SK-N-SH (cell line): ENCODE results near the gene SAE1. TPM values are rescaled to one million over a fixed set of nuclear protein-coding genes. Genes with fewer than 3 reads are reported as not detected.
A peak's percentile ranks its signal among the peaks of the same experiment; 100 is the strongest.

Experiments used
- CTCF ChIA-PET: fragments of 300-600, 350-600 bp; formaldehyde crosslinking; extraction: SDS; loops from one replicate; lab custom pipeline; 2021; lab: Yijun Ruan, JAX
- POLR2A ChIA-PET: fragments of 350-600 bp; sonication (Branson Sonifier 250); formaldehyde crosslinking; extraction: SDS; loops from one replicate; lab custom pipeline; 2020; ENCODE audit warnings: antibody characterized with exemption, inconsistent platforms; lab: Yijun Ruan, JAX
- DNase-seq: peaks from one replicate; pipeline ENCODE4 v3.0.0; 2012
- H2AFZ ChIP-seq: fragments of 200-600 bp; sonication (generic); 2 replicates; pipeline ENCODE4 v1.8.1; 2016; ENCODE audit warnings: antibody characterized with exemption, mild to moderate bottlenecking, low read depth
- H3F3A ChIP-seq: fragments of 200-600 bp; sonication (generic); replicated peaks from 2 replicates; pipeline ENCODE3; 2016; ENCODE audit warnings: antibody characterized with exemption, mild to moderate bottlenecking; ENCODE audit not compliant: insufficient read depth
- H3K27ac ChIP-seq, 2 experiments: fragments of 200-500 bp in 1 of 2; fragments of 200-600 bp in 1 of 2; sonication (Bioruptor generic) in 1 of 2; sonication (generic), shearing (Covaris generic) in 1 of 2; 2 replicates each; pipeline versions ENCODE4 v1.5.1 to v1.6.1; 2014 to 2016; ENCODE audit warnings: low read depth in 2 of 2, inconsistent platforms in 1 of 2, low read length in 1 of 2, mild to moderate bottlenecking in 1 of 2, mixed read lengths in 1 of 2
- H3K27me3 ChIP-seq: fragments of 200-600 bp; sonication (generic), shearing (Covaris generic); 2 replicates; pipeline ENCODE4 v1.6.1; 2016; ENCODE audit warnings: mixed run types; ENCODE audit not compliant: insufficient read depth
- H3K36me3 ChIP-seq, 2 experiments: fragments of 200-500 bp in 1 of 2; fragments of 200-600 bp in 1 of 2; sonication (Bioruptor generic) in 1 of 2; sonication (generic) in 1 of 2; replicated peaks in 1 of 2; 2 replicates each; pipeline versions ENCODE3 to v1.5.1; 2014 to 2016; ENCODE audit warnings: low read length in 1 of 2, mild to moderate bottlenecking in 1 of 2; ENCODE audit not compliant: insufficient read depth in 2 of 2, control insufficient read depth in 1 of 2
- H3K4me1 ChIP-seq, 2 experiments: fragments of 200-500 bp in 1 of 2; fragments of 200-600 bp in 1 of 2; sonication (Bioruptor generic) in 1 of 2; sonication (generic), shearing (Covaris generic) in 1 of 2; 2 replicates each; pipeline versions ENCODE4 v1.5.1 to v1.6.1; 2014 to 2016; ENCODE audit warnings: low read depth in 1 of 2, low read length in 1 of 2, mixed run types in 1 of 2; ENCODE audit not compliant: insufficient read depth in 2 of 2, control insufficient read depth in 1 of 2
- H3K4me2 ChIP-seq: fragments of 200-600 bp; sonication (generic), shearing (Covaris generic); 2 replicates; pipeline ENCODE4 v1.6.1; 2017; ENCODE audit warnings: mixed run types
- H3K4me3 ChIP-seq, 2 experiments: fragments of 200-500 bp in 1 of 2; fragments of 200-600 bp in 1 of 2; sonication (Bioruptor generic) in 1 of 2; sonication (generic), shearing (Covaris generic) in 1 of 2; 2 replicates each; pipeline versions ENCODE4 v1.5.1 to v1.8.1; 2014 to 2016; ENCODE audit warnings: low read depth in 2 of 2, inconsistent platforms in 1 of 2, low read length in 1 of 2, mild to moderate bottlenecking in 1 of 2, mixed read lengths in 1 of 2, moderate library complexity in 1 of 2
- H3K79me2 ChIP-seq: fragments of 200-600 bp; sonication (generic); 2 replicates; pipeline ENCODE4 v1.8.1; 2017; ENCODE audit warnings: mild to moderate bottlenecking; ENCODE audit not compliant: insufficient read depth
- H3K9ac ChIP-seq: fragments of 200-600 bp; sonication (generic); 2 replicates; pipeline ENCODE4 v1.6.1; 2017; ENCODE audit warnings: mixed run types
- H3K9me2 ChIP-seq: fragments of 200-600 bp; sonication (generic); 2 replicates; pipeline ENCODE4 v1.6.1; 2017; ENCODE audit warnings: mixed run types
- H3K9me3 ChIP-seq: fragments of 200-600 bp; sonication (generic); 2 replicates; pipeline ENCODE4 v1.6.1; 2017; ENCODE audit warnings: mixed run types, mild to moderate bottlenecking, moderate library complexity
- H4K20me1 ChIP-seq: fragments of 200-600 bp; sonication (generic); 2 replicates; pipeline ENCODE4 v1.6.1; 2017; ENCODE audit warnings: mild to moderate bottlenecking, mixed run types; ENCODE audit not compliant: insufficient read depth
- GATA2 ChIP-seq: sonication (generic); formaldehyde crosslinking; IDR thresholded peaks from 2 replicates; pipeline ENCODE4 v1.5.0; 2020; ENCODE audit warnings: mild to moderate bottlenecking, missing genetic modification reagents
- JUND ChIP-seq: IDR thresholded peaks from 2 replicates; pipeline ENCODE4 v1.4.0; 2012
- MXI1 ChIP-seq: IDR thresholded peaks from 2 replicates; pipeline ENCODE4 v1.6.1; 2012; ENCODE audit warnings: mild to moderate bottlenecking, low read depth, low read length, improper control_type of control experiment
- NRF1 ChIP-seq: IDR thresholded peaks from 2 replicates; pipeline ENCODE4 v1.6.1; 2012; ENCODE audit warnings: low read depth, mild to moderate bottlenecking, low read length
- RAD21 ChIP-seq: IDR thresholded peaks from 2 replicates; pipeline ENCODE4 v1.6.1; 2012; ENCODE audit warnings: mild to moderate bottlenecking, low read length
- SMC3 ChIP-seq: IDR thresholded peaks from 2 replicates; pipeline ENCODE4 v1.6.1; 2012; ENCODE audit warnings: low read depth, low read length, improper control_type of control experiment
- WGBS: methylation state at CpG from one replicate; pipeline ENCODE4 v1.1.6; 2017; ENCODE audit warnings: low lambda C conversion rate; 5-methylcytosine and 5-hydroxymethylcytosine counted together
- polyA plus RNA-seq, 3 experiments: library from polyadenylated mRNA; depleted of rRNA; stranded (reverse); fragments of >200 nt; gene quantifications; 2 replicates each; pipeline ENCODE4 v1.2.3, GENCODE V29; 2012
- TF ChIP-seq, protein P1 (sequence below): fragments of 150-350 bp; IDR thresholded peaks from 2 replicates; pipeline ENCODE4 v1.6.1; 2016; ENCODE audit warnings: mild to moderate bottlenecking, low read depth, low read length
- TF ChIP-seq, protein P2 (sequence below): IDR thresholded peaks from 2 replicates; pipeline ENCODE4 v1.4.0; 2012; ENCODE audit warnings: low read depth
- TF ChIP-seq, protein P3 (sequence below): IDR thresholded peaks from 2 replicates; pipeline ENCODE4 v1.4.0; 2012; ENCODE audit warnings: low read depth, borderline replicate concordance

SAE1 gene
- polyA plus RNA-seq, 1 of the 3 experiments (the other 2 are of a cell fraction): 123 TPM

DNA sequence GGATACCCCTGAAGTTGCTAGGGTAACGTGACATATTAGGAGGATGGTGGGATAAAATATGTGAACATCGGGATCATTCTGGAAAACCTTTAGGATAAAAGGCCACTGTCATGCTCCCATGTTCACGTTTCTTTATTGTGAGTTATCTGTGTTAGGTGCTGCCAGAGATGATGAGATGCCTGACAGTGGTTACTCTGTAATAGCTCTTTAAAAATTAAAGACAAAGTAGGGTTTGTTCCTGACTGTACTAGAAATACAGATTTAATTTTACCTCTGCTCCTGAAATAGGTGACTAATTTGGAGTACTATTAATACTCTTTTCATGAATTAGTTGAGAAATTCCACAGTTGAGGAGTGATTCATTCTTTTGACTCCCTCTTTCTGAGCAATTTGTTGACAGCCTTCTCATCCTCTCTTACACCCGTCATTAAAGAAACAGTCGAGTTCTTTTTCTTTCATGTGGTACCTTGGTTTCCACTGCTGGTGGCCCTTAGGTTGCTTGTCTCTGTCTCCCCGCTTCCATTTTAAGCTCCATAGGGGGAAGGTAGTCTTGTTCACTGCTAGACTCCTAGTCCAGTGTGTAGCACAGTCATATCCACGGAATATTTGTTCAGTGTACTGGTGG is 28.4 kb downstream of the SAE1 start:
- Histone ChIP-seq H3K9ac (no peak overlapping the region), H3K36me3 (peaks cover 37 to 46% of the 10 kb centered on the region in 2 experiments), H3K4me2 (no peak overlapping the region), H3K4me3 (no peak overlapping the region), H3K9me3 (no peaks in the 10 kb centered on the region), H3K79me2 (peaks cover 87% of the 10 kb centered on the region), H3K27ac (peak overlapping the region in 1 of 2 experiments; percentile 52; a peak in 1 of 4 replicates), H2AFZ (no peak overlapping the region), H3K9me2 (no peaks in the 10 kb centered on the region), H3F3A (peaks cover 31% of the 10 kb centered on the region), H4K20me1 (peaks cover 8% of the 10 kb centered on the region; the same call in 1 of the 2 replicates), H3K27me3 (no peaks in the 10 kb centered on the region), H3K4me1 (peaks cover 11 to 19% of the 10 kb centered on the region in 2 experiments)
- ChIA-PET POLR2A (no interaction called here), CTCF (interaction anchor here (0.6 to 8.7 kb wide), 6 partner anchors 9 to 87 kb away, joined by 3 to 84 read pairs (median 9); no protein-coding TSS in a partner anchor)
- 87% methylated on average over 7 of the region's 7 CpGs for WGBS
- TF ChIP-seq, protein P1, sequence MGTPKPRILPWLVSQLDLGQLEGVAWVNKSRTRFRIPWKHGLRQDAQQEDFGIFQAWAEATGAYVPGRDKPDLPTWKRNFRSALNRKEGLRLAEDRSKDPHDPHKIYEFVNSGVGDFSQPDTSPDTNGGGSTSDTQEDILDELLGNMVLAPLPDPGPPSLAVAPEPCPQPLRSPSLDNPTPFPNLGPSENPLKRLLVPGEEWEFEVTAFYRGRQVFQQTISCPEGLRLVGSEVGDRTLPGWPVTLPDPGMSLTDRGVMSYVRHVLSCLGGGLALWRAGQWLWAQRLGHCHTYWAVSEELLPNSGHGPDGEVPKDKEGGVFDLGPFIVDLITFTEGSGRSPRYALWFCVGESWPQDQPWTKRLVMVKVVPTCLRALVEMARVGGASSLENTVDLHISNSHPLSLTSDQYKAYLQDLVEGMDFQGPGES: no peak
- TF ChIP-seq, protein P2, sequence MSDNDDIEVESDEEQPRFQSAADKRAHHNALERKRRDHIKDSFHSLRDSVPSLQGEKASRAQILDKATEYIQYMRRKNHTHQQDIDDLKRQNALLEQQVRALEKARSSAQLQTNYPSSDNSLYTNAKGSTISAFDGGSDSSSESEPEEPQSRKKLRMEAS: no peak
- TF ChIP-seq JUND: no peak
- TF ChIP-seq GATA2 (CRISPR knock-in tag): no peak
- TF ChIP-seq, protein P3, sequence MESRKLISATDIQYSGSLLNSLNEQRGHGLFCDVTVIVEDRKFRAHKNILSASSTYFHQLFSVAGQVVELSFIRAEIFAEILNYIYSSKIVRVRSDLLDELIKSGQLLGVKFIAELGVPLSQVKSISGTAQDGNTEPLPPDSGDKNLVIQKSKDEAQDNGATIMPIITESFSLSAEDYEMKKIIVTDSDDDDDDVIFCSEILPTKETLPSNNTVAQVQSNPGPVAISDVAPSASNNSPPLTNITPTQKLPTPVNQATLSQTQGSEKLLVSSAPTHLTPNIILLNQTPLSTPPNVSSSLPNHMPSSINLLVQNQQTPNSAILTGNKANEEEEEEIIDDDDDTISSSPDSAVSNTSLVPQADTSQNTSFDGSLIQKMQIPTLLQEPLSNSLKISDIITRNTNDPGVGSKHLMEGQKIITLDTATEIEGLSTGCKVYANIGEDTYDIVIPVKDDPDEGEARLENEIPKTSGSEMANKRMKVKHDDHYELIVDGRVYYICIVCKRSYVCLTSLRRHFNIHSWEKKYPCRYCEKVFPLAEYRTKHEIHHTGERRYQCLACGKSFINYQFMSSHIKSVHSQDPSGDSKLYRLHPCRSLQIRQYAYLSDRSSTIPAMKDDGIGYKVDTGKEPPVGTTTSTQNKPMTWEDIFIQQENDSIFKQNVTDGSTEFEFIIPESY: no peak
- TF ChIP-seq SMC3: no peak
- DNase-seq: no peak

DNA sequence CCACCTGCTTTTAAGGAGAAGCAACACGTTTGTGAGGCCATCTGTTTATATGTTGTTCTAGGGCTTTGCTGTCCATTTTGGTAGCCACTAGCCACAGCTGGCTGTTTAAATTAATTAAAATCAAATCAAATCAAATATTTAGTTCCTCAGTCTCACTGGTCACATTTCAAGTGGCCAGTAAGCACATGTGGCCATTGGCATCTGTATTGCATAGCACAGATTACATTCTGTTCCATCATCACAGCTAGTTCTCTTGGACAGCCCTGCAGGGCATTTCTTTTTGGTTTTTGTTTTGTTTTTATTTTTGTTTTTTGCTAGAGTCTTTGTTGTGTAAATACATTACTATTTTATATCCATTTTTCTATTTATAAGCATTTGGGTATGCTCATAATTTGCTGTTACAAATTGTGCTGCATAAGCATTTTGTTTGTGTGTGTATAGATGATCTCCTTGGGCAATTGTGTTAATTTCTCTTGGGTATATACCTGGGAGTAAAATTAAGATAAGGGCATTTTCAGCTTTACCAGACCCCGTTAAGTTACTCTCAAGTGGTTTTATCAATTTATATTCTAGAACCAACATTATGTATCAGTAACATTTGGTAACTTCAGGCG is 31.3 kb downstream of the SAE1 start:
- CTCF ChIA-PET: interaction anchor here (0.7 to 8.7 kb wide), 7 partner anchors 10 to 229 kb away, joined by 3 to 84 read pairs (median 4); no protein-coding TSS in a partner anchor

More for the DNA sequence above, 31.3 kb downstream of the SAE1 start:
- Histone ChIP-seq H4K20me1 (peaks cover 8% of the 10 kb centered on the region; the same call in 1 of the 2 replicates), H3K4me1 (peaks cover 11 to 19% of the 10 kb centered on the region in 2 experiments), H3K27ac (peak overlapping the region in 1 of 2 experiments; percentile 41; a peak in 2 of 4 replicates), H3K4me2 (no peak overlapping the region), H3K9me3 (no peaks in the 10 kb centered on the region), H3F3A (peaks cover 31% of the 10 kb centered on the region), H3K9me2 (no peaks in the 10 kb centered on the region), H2AFZ (no peak overlapping the region), H3K27me3 (no peaks in the 10 kb centered on the region), H3K36me3 (peaks cover 30 to 33% of the 10 kb centered on the region in 2 experiments), H3K79me2 (peaks cover 95% of the 10 kb centered on the region), H3K4me3 (no peak overlapping the region), H3K9ac (no peak overlapping the region)
- TF ChIP-seq MXI1 (peak; percentile 65; the same call in 1 of the 2 replicates), NRF1 (no peak), RAD21 (no peak)
- POLR2A ChIA-PET: interaction anchor here (1.4 kb wide), 1 partner anchor 9 kb away, joined by 3 read pairs; no protein-coding TSS in a partner anchor
- 86% methylated on average over 3 of the region's 3 CpGs for WGBS
- peak; percentile 26 for DNase-seq
